ENCODE measurements around the gene PCNP.

DNA sequence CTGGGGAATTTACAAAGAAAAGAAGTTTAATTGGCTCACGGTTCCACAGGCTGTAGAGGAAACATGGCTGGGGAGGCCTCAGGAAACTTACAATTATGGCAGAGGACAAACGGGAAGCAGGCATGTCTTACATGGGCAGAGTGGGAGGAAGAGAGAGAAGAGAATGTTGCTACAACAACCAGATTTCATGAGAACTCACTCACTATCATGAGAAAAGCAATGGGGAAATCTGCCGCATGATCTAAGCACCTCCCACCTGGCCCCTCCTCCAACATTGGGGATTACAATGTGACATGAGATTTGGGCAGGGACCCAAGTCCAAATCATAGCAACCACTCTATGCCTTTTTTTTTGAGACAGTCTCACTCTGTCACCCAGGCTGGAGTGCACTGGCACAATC lies 28.8 kb downstream of the PCNP start:
- TF ChIP-seq EZH2phosphoT487 (IDR thresholded peaks at IDR 0.05; ENCODE audit: insufficient read depth, low read depth) (no peak), EZH2 (IDR thresholded peaks at IDR 0.05; ENCODE audit: insufficient read depth, poor library complexity, severe bottlenecking) (no peak)

All from GM23248 (cell line).